Caco-2 (cell line): ENCODE measurements around the gene ACTR1A. TPM values are rescaled to one million over a fixed set of nuclear protein-coding genes. Genes with fewer than 3 reads are reported as not detected.
A peak's percentile ranks its signal among the peaks of the same experiment; 100 is the strongest.

Experiments
- BruUV-seq: library from RNA; stranded (reverse); fragments of 400-500 nt; replicated peaks from 2 replicates; lab custom pipeline; 2021; lab: Mats Ljungman, UMichigan
- CTCF ChIA-PET: fragments of 300-600 bp; sonication (Branson Sonifier 250); formaldehyde crosslinking; loops from one replicate; lab custom pipeline; 2022; ENCODE audit warnings: antibody characterized with exemption; lab: Charles Lee
- POLR2A ChIA-PET: fragments of 300-600 bp; sonication (Branson Sonifier 250); formaldehyde crosslinking; loops from one replicate; lab custom pipeline; 2022; ENCODE audit warnings: antibody characterized with exemption; lab: Charles Lee
- DNase-seq, 2 experiments: peaks; one replicate each; pipeline versions ENCODE4 v3.0.0 to v3.0.0-alpha.2; 2020 to 2022
- H3K27me3 ChIP-seq: replicated peaks from 2 replicates; pipeline ENCODE4 v1.6.0; 2011; ENCODE audit warnings: low read length; ENCODE audit not compliant: control insufficient read depth, insufficient read depth
- H3K36me3 ChIP-seq: 2 replicates; pipeline ENCODE4 v1.5.1; 2011; ENCODE audit warnings: low read length; ENCODE audit not compliant: control insufficient read depth, insufficient read depth
- H3K4me1 ChIP-seq: fragments of 250-450 bp; sonication (Bioruptor Pico); 2 replicates; pipeline ENCODE4 v1.5.1; 2020; ENCODE audit warnings: mild to moderate bottlenecking
- H3K4me3 ChIP-seq: 2 replicates; pipeline ENCODE4 v1.5.1; 2011; ENCODE audit warnings: low read depth, mild to moderate bottlenecking, control low read depth, low read length
- H3K9me3 ChIP-seq: fragments of 250-450 bp; sonication (Bioruptor Pico); 2 replicates; pipeline ENCODE4 v1.5.1; 2020; ENCODE audit warnings: mild to moderate bottlenecking, moderate library complexity
- H3K27ac Mint-ChIP-seq: one replicate; pipeline ENCODE4 v1.8.0; 2022; ENCODE audit warnings: mixed read lengths; ENCODE audit not compliant: unreplicated experiment
- H3K27me3 Mint-ChIP-seq: one replicate; pipeline ENCODE4 v1.8.0; 2022; ENCODE audit warnings: mixed read lengths; ENCODE audit not compliant: insufficient read depth, unreplicated experiment
- H3K36me3 Mint-ChIP-seq: one replicate; pipeline ENCODE4 v1.8.0; 2022; ENCODE audit warnings: mild to moderate bottlenecking, mixed read lengths; ENCODE audit not compliant: insufficient read depth, unreplicated experiment
- H3K4me1 Mint-ChIP-seq: one replicate; pipeline ENCODE4 v1.8.0; 2022; ENCODE audit warnings: low read depth, mixed read lengths; ENCODE audit not compliant: unreplicated experiment
- H3K4me3 Mint-ChIP-seq: one replicate; pipeline ENCODE4 v1.8.0; 2022; ENCODE audit warnings: mild to moderate bottlenecking, moderate library complexity, mixed read lengths; ENCODE audit not compliant: unreplicated experiment
- H3K9me3 Mint-ChIP-seq: one replicate; pipeline ENCODE4 v1.8.0; 2022; ENCODE audit warnings: mixed read lengths; ENCODE audit not compliant: unreplicated experiment
- CTCF ChIP-seq, 2 experiments: fragments of 200-600 bp in 1 of 2; IDR thresholded peaks; 1 replicate in 1 of 2; 2 replicates in 1 of 2; pipeline versions ENCODE4 v1.5.1 to v1.8.0; 2011 to 2022; ENCODE audit warnings: antibody characterized with exemption in 1 of 2, control low read depth in 1 of 2, inconsistent platforms in 1 of 2, low read depth in 1 of 2, low read length in 1 of 2, mild to moderate bottlenecking in 1 of 2, moderate library complexity in 1 of 2; ENCODE audit not compliant: insufficient read depth in 1 of 2, severe bottlenecking in 1 of 2, unreplicated experiment in 1 of 2
- intact Hi-C: fragments of 100-400 bp; cut with micrococcal nuclease; formaldehyde crosslinking; loops from one replicate; pipeline ENCODE4 v1.10.0; 2022; ENCODE audit not compliant: unreplicated experiment
- total RNA-seq: library from RNA; stranded (reverse); gene quantifications from 2 replicates; pipeline ENCODE4 v1.2.3, GENCODE V29; 2022

ACTR1A gene
- total RNA-seq, 1 experiment from 2014 or later, result 65.9 TPM

GRCh38 chr10:102479651-102480050 lies 22.9 kb downstream of the ACTR1A start:
- no peak overlapping the region for H3K4me3 Mint-ChIP-seq
- no TSS peak for BruUV-seq
- no peaks in the 10 kb centered on the region for H3K27me3 Mint-ChIP-seq
- Histone ChIP-seq H3K4me3 (no peak overlapping the region), H3K4me1 (no peaks in the 10 kb centered on the region), H3K27me3 (no peaks in the 10 kb centered on the region), H3K36me3 (peaks cover 3% of the 10 kb centered on the region; the same call in 1 of the 2 replicates), H3K9me3 (no peaks in the 10 kb centered on the region)
- H3K27ac Mint-ChIP-seq, result no peak overlapping the region
- POLR2A ChIA-PET, result interaction anchor here (0.6 kb wide), 2 partner anchors 58 to 92 kb away, joined by 3 to 4 read pairs; no protein-coding TSS in a partner anchor
- DNase-seq, result no peak
- no peaks in the 10 kb centered on the region for H3K9me3 Mint-ChIP-seq
- no peak for TF ChIP-seq CTCF (IDR thresholded peaks at IDR 0.05; ENCODE audit: insufficient read depth in 1 of 2, low read depth in 1 of 2, low read length in 1 of 2, severe bottlenecking in 1 of 2, unreplicated experiment in 1 of 2)
- intact Hi-C loops, result loop anchor here (1.0 to 5.0 kb wide), 6 partner anchors 17 to 249 kb away; partner anchors contain the start of gene CUEDC2
- no peaks in the 10 kb centered on the region for H3K4me1 Mint-ChIP-seq
- CTCF ChIA-PET, result interaction anchor here (0.7 to 2.4 kb wide), 4 partner anchors 18 to 104 kb away, joined by 3 to 13 read pairs (median 4); no protein-coding TSS in a partner anchor
- H3K36me3 Mint-ChIP-seq, result peaks cover 57% of the 10 kb centered on the region

GRCh38 chr10:102476466-102477141 lies 25.9 kb downstream of the ACTR1A start:
- Mint-ChIP-seq H3K27ac (no peak overlapping the region), H3K27me3 (no peaks in the 10 kb centered on the region), H3K36me3 (peaks cover 43% of the 10 kb centered on the region), H3K4me3 (no peak overlapping the region), H3K4me1 (no peaks in the 10 kb centered on the region), H3K9me3 (no peaks in the 10 kb centered on the region)
- Histone ChIP-seq H3K27me3 (no peaks in the 10 kb centered on the region), H3K9me3 (no peaks in the 10 kb centered on the region), H3K36me3 (no peaks in the 10 kb centered on the region), H3K4me1 (no peaks in the 10 kb centered on the region), H3K4me3 (no peak overlapping the region)
- BruUV-seq, result TSS peak; percentile 12
- intact Hi-C loops, result no loop called here
- POLR2A ChIA-PET, result interaction anchor here (0.6 kb wide), 1 partner anchor 395 kb away, joined by 4 read pairs; no protein-coding TSS in a partner anchor
- no peak for TF ChIP-seq CTCF (IDR thresholded peaks at IDR 0.05; ENCODE audit: insufficient read depth in 1 of 2, low read depth in 1 of 2, low read length in 1 of 2, severe bottlenecking in 1 of 2, unreplicated experiment in 1 of 2)
- no peak for DNase-seq
- CTCF ChIA-PET, result interaction anchor here (0.9 kb wide), 1 partner anchor 107 kb away, joined by 3 read pairs; no protein-coding TSS in a partner anchor

GRCh38 chr10:102475451-102476040 lies 27.0 kb downstream of the ACTR1A start:
- H3K9me3 ChIP-seq, result no peaks in the 10 kb centered on the region
- no peak for TF ChIP-seq CTCF (IDR thresholded peaks at IDR 0.05; ENCODE audit: insufficient read depth in 1 of 2, low read depth in 1 of 2, low read length in 1 of 2, severe bottlenecking in 1 of 2, unreplicated experiment in 1 of 2)
- H3K4me1 ChIP-seq, result no peaks in the 10 kb centered on the region
- Mint-ChIP-seq H3K4me1 (no peaks in the 10 kb centered on the region), H3K4me3 (no peak overlapping the region), H3K9me3 (no peaks in the 10 kb centered on the region), H3K27me3 (no peaks in the 10 kb centered on the region), H3K27ac (no peak overlapping the region), H3K36me3 (peaks cover 48% of the 10 kb centered on the region)
- ChIA-PET POLR2A (interaction anchor here (0.5 kb wide), 1 partner anchor 13 kb away, joined by 5 read pairs; no protein-coding TSS in a partner anchor), CTCF (no interaction called here)
- no peak for DNase-seq
- H3K27me3 ChIP-seq, result no peaks in the 10 kb centered on the region
- H3K4me3 ChIP-seq, result no peak overlapping the region
- BruUV-seq, result no TSS peak
- intact Hi-C loops, result no loop called here
- H3K36me3 ChIP-seq, result no peaks in the 10 kb centered on the region
